Measurements from ENCODE around the gene PTH1R. TPM values are rescaled to one million over a fixed set of nuclear protein-coding genes. Genes with fewer than 3 reads are reported as not detected.

Gene PTH1R
- polyA plus RNA-seq, 1 donor (not counting 4 experiments of a cell fraction or from before 2014, with no cell fraction given), result not detected

- peaks cover 19% of the 10 kb centered on the region for H3K27me3 ChIP-seq (ENCODE audit: control insufficient read depth, extremely low read depth, insufficient read depth, low read length)
- H3K9ac ChIP-seq (ENCODE audit: control insufficient read depth, extremely low read depth, insufficient read depth, low read length), result no peak overlapping the region
- TF ChIP-seq EZH2 (IDR thresholded peaks at IDR 0.05; ENCODE audit: low read length) (no peak), CTCF (optimal IDR thresholded peaks at IDR 0.05 in 1 of 3, IDR thresholded peaks at IDR 0.05 in 1 of 3, conservative IDR thresholded peaks at IDR 0.05 in 1 of 3; ENCODE audit: extremely low read depth in 1 of 3, insufficient read depth in 2 of 3, low read length in 3 of 3) (no peak)
- DNase-seq (ENCODE audit: low read depth, low spot score), result no peak
- H3K27ac ChIP-seq (ENCODE audit: control insufficient read depth, insufficient read depth, low read length), result no peak overlapping the region
- H3K79me2 ChIP-seq (ENCODE audit: control insufficient read depth, insufficient read depth, low read length), result no peaks in the 10 kb centered on the region
- no peak overlapping the region for H3K4me3 ChIP-seq (ENCODE audit: control insufficient read depth in 2 of 3, extremely low read depth in 1 of 3, insufficient read depth in 2 of 3, low read depth in 1 of 3, low read length in 3 of 3)
- no peak for FAIRE-seq
- no peaks in the 10 kb centered on the region for H3K36me3 ChIP-seq (ENCODE audit: control insufficient read depth in 2 of 2, extremely low read depth in 1 of 2, insufficient read depth in 2 of 2, low read length in 2 of 2)
- peaks cover 5% of the 10 kb centered on the region for H3K4me1 ChIP-seq (ENCODE audit: control insufficient read depth, extremely low read depth, insufficient read depth, low read length)
- no peak overlapping the region for H2AFZ ChIP-seq (ENCODE audit: control insufficient read depth, low read length)
- dilution Hi-C loops (cut with MboI; ENCODE audit: extremely low pct_ligation_motif_present, low sequenced_read_pairs), result no loop called here
- no peaks in the 10 kb centered on the region for H3K9me1 ChIP-seq (ENCODE audit: control insufficient read depth, extremely low read depth, insufficient read depth, low read length)
- H3K4me2 ChIP-seq (ENCODE audit: control insufficient read depth, extremely low read depth, insufficient read depth, low read depth, low read length), result no peak overlapping the region
- H3K9me3 ChIP-seq (ENCODE audit: control insufficient read depth, low read depth, low read length), result no peaks in the 10 kb centered on the region
- H4K20me1 ChIP-seq (ENCODE audit: control insufficient read depth, extremely low read depth, insufficient read depth, low read length), result no peaks in the 10 kb centered on the region
Measured at GRCh38 chr3:46850468-46850779, 27.1 kb upstream of the PTH1R start.

GRCh38 chr3:46851364-46852333 lies 25.9 kb upstream of the PTH1R start:
- H3K36me3 ChIP-seq (ENCODE audit: control insufficient read depth in 2 of 2, extremely low read depth in 1 of 2, insufficient read depth in 2 of 2, low read length in 2 of 2), result no peaks in the 10 kb centered on the region
- DNase-seq (ENCODE audit: low read depth, low spot score) (no peak), FAIRE-seq (no peak)
- no peak overlapping the region for H3K9ac ChIP-seq (ENCODE audit: control insufficient read depth, extremely low read depth, insufficient read depth, low read length)
- H3K79me2 ChIP-seq (ENCODE audit: control insufficient read depth, insufficient read depth, low read length), result no peaks in the 10 kb centered on the region
- H3K9me3 ChIP-seq (ENCODE audit: control insufficient read depth, low read depth, low read length), result no peaks in the 10 kb centered on the region
- H3K4me1 ChIP-seq (ENCODE audit: control insufficient read depth, extremely low read depth, insufficient read depth, low read length), result no peaks in the 10 kb centered on the region
- dilution Hi-C loops (cut with MboI; ENCODE audit: extremely low pct_ligation_motif_present, low sequenced_read_pairs), result no loop called here
- peaks cover 19% of the 10 kb centered on the region for H3K27me3 ChIP-seq (ENCODE audit: control insufficient read depth, extremely low read depth, insufficient read depth, low read length)
- no peaks in the 10 kb centered on the region for H4K20me1 ChIP-seq (ENCODE audit: control insufficient read depth, extremely low read depth, insufficient read depth, low read length)
- H2AFZ ChIP-seq (ENCODE audit: control insufficient read depth, low read length), result no peak overlapping the region
- no peak for TF ChIP-seq EZH2 (IDR thresholded peaks at IDR 0.05; ENCODE audit: low read length)
- TF ChIP-seq CTCF (optimal IDR thresholded peaks at IDR 0.05 in 1 of 3, IDR thresholded peaks at IDR 0.05 in 1 of 3, conservative IDR thresholded peaks at IDR 0.05 in 1 of 3; ENCODE audit: extremely low read depth in 1 of 3, insufficient read depth in 2 of 3, low read length in 3 of 3), result no peak
- H3K27ac ChIP-seq (ENCODE audit: control insufficient read depth, insufficient read depth, low read length), result no peak overlapping the region
- H3K4me3 ChIP-seq (ENCODE audit: control insufficient read depth in 2 of 3, extremely low read depth in 1 of 3, insufficient read depth in 2 of 3, low read depth in 1 of 3, low read length in 3 of 3), result no peak overlapping the region
- no peak overlapping the region for H3K4me2 ChIP-seq (ENCODE audit: control insufficient read depth, extremely low read depth, insufficient read depth, low read depth, low read length)
- H3K9me1 ChIP-seq (ENCODE audit: control insufficient read depth, extremely low read depth, insufficient read depth, low read length), result no peaks in the 10 kb centered on the region
